Measurements from ENCODE around the gene TNFRSF12A. TPM values are rescaled to one million over a fixed set of nuclear protein-coding genes. Genes with fewer than 3 reads are reported as not detected.

Gene TNFRSF12A
- total and polyA plus RNA-seq, 3 donors from 2014 or later, result 12.8 to 33.4 (median 16.8) TPM

GRCh38 chr16:2985462-2985861 lies 34.7 kb upstream of the TNFRSF12A start:
- 34% methylated on average over 9 of the region's 9 CpGs for WGBS, 2 donors
- H3K4me3 ChIP-seq, result no peak overlapping the region
- intact Hi-C loops (cut with DNase I; ENCODE audit: low total_unique reads), result no loop called here
- TF ChIP-seq POLR2A (IDR thresholded peaks at IDR 0.05) (no peak), CTCF (IDR thresholded peaks at IDR 0.05) (no peak)
- H3K36me3 ChIP-seq (ENCODE audit: low read depth, missing control alignments), result no peaks in the 10 kb centered on the region
- no peak overlapping the region for H3K27ac ChIP-seq
- H3K4me1 ChIP-seq, result peaks cover 24% of the 10 kb centered on the region
- no peak for DNase-seq
- H3K27me3 ChIP-seq, result no peaks in the 10 kb centered on the region
- H3K9me3 ChIP-seq, result no peaks in the 10 kb centered on the region

GRCh38 chr16:2985893-2986355 lies 34.2 kb upstream of the TNFRSF12A start:
- H3K9me3 ChIP-seq, result no peaks in the 10 kb centered on the region
- peaks cover 21% of the 10 kb centered on the region for H3K4me1 ChIP-seq
- 20 to 60% methylated on average over 1 to 15 of the region's 15 CpGs for WGBS, 2 donors
- no peak for DNase-seq
- H3K27ac ChIP-seq, result no peak overlapping the region
- no peaks in the 10 kb centered on the region for H3K27me3 ChIP-seq
- TF ChIP-seq POLR2A (IDR thresholded peaks at IDR 0.05) (no peak), CTCF (IDR thresholded peaks at IDR 0.05) (no peak)
- H3K36me3 ChIP-seq (ENCODE audit: low read depth, missing control alignments), result no peaks in the 10 kb centered on the region
- intact Hi-C loops (cut with DNase I; ENCODE audit: low total_unique reads), result no loop called here
- no peak overlapping the region for H3K4me3 ChIP-seq

GRCh38 chr16:2986623-2987188 lies 33.5 kb upstream of the TNFRSF12A start:
- H3K4me1 ChIP-seq, result peaks cover 13% of the 10 kb centered on the region
- H3K9me3 ChIP-seq, result no peaks in the 10 kb centered on the region
- TF ChIP-seq CTCF (IDR thresholded peaks at IDR 0.05), result no peak
- TF ChIP-seq POLR2A (IDR thresholded peaks at IDR 0.05), result no peak
- WGBS, 2 donors, result 80 to 89% methylated on average over 8 to 17 of the region's 17 CpGs
- H3K27me3 ChIP-seq, result no peaks in the 10 kb centered on the region
- DNase-seq, result no peak
- no peaks in the 10 kb centered on the region for H3K36me3 ChIP-seq (ENCODE audit: low read depth, missing control alignments)
- no peak overlapping the region for H3K4me3 ChIP-seq
- intact Hi-C loops (cut with DNase I; ENCODE audit: low total_unique reads), result no loop called here
- H3K27ac ChIP-seq, result no peak overlapping the region

GRCh38 chr16:2987286-2987685 lies 32.9 kb upstream of the TNFRSF12A start:
- TF ChIP-seq POLR2A (IDR thresholded peaks at IDR 0.05), result no peak
- TF ChIP-seq CTCF (IDR thresholded peaks at IDR 0.05), result no peak
- no peaks in the 10 kb centered on the region for H3K9me3 ChIP-seq
- no peak for DNase-seq
- H3K27me3 ChIP-seq, result no peaks in the 10 kb centered on the region
- 97% methylated on average over 9 of the region's 9 CpGs; no CpG with 5 or more reads in 1 of the 2 donors for WGBS, 2 donors
- H3K4me1 ChIP-seq, result peaks cover 10% of the 10 kb centered on the region
- H3K36me3 ChIP-seq (ENCODE audit: low read depth, missing control alignments), result no peaks in the 10 kb centered on the region
- H3K4me3 ChIP-seq, result no peak overlapping the region
- H3K27ac ChIP-seq, result no peak overlapping the region
- intact Hi-C loops (cut with DNase I; ENCODE audit: low total_unique reads), result no loop called here

- Histone ChIP-seq H3K4me3 (no peak overlapping the region), H3K4me1 (peaks cover 10% of the 10 kb centered on the region), H3K27ac (no peak overlapping the region), H3K36me3 (ENCODE audit: low read depth, missing control alignments) (no peaks in the 10 kb centered on the region), H3K9me3 (no peaks in the 10 kb centered on the region), H3K27me3 (no peaks in the 10 kb centered on the region)
- TF ChIP-seq POLR2A (IDR thresholded peaks at IDR 0.05) (no peak), CTCF (IDR thresholded peaks at IDR 0.05) (no peak)
- intact Hi-C loops (cut with DNase I; ENCODE audit: low total_unique reads), result no loop called here
- DNase-seq, result no peak
- WGBS, 2 donors, result 78 to 90% methylated on average over 2 to 5 of the region's 8 CpGs
These were observed 32.3 kb upstream of the TNFRSF12A start for GRCh38 chr16:2987833-2988232.
